Endometrial microvascular endothelial cells (primary cell): ENCODE measurements around the gene RNF31. TPM values are rescaled to one million over a fixed set of nuclear protein-coding genes. Genes with fewer than 3 reads are reported as not detected.

Experiments
- in situ Hi-C: cut with HindIII; loops from 2 replicates; pipeline ENCODE4 v1.10.0; 2017; ENCODE audit warnings: low sequenced_read_pairs, low pct_unique_long_range_greater_than_20kb; ENCODE audit errors: inconsistent ontology term
- total RNA-seq: library from RNA; depleted of rRNA; stranded (reverse); fragments of >200 nt; gene quantifications from one replicate; pipeline ENCODE4 v1.2.3, GENCODE V29; 2015; ENCODE audit errors: inconsistent ontology term

Gene RNF31
- total RNA-seq, 1 donor from 2014 or later = 121 TPM

DNA sequence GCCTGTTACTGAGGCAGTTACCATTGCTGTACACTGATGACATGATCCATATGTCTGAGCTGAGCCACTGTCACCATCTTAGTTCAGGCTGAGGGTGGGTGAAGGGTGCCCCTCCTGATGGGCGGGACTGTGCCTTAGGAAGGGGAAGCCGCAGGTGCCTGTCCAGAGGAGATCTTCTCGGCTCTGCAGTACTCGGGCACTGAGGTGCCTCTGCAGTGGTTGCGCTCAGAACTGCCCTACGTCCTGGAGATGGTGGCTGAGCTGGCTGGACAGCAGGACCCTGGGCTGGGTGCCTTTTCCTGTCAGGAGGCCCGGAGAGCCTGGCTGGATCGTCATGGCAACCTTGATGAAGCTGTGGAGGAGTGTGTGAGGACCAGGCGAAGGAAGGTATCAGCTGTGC, 3.7 kb downstream of the RNF31 start:
- in situ Hi-C loops = no loop called here

DNA sequence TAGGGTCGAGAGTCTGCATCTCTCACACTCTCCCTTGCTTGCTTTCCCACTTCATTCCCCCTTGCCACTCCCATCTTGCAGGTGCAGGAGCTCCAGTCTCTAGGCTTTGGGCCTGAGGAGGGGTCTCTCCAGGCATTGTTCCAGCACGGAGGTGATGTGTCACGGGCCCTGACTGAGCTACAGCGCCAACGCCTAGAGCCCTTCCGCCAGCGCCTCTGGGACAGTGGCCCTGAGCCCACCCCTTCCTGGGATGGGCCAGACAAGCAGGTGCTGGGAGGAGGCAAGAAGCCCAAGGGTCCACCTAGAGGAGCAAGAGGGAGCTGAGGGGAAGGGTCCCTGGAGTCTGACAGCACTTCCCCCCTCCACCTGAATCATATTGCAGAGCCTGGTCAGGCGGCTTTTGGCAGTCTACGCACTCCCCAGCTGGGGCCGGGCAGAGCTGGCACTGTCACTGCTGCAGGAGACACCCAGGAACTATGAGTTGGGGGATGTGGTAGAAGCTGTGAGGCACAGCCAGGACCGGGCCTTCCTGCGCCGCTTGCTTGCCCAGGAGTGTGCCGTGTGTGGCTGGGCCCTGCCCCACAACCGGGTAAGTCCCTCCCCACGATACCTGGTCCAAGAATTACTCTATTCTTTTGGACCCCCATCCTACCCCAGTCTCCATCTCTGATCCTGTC, 4.2 kb downstream of the RNF31 start:
- in situ Hi-C loops = no loop called here

DNA sequence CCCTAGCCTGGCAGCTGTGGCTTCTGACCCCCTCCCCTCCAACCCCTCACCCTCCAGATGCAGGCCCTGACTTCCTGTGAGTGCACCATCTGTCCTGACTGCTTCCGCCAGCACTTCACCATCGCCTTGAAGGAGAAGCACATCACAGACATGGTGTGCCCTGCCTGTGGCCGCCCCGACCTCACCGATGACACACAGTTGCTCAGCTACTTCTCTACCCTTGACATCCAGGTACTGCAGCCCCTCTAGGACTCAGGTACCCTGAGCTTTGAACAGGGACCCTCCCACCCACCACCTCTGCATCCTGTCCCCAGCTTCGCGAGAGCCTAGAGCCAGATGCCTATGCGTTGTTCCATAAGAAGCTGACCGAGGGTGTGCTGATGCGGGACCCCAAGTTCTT, 7.8 kb downstream of the RNF31 start:
- in situ Hi-C loops = no loop called here

DNA sequence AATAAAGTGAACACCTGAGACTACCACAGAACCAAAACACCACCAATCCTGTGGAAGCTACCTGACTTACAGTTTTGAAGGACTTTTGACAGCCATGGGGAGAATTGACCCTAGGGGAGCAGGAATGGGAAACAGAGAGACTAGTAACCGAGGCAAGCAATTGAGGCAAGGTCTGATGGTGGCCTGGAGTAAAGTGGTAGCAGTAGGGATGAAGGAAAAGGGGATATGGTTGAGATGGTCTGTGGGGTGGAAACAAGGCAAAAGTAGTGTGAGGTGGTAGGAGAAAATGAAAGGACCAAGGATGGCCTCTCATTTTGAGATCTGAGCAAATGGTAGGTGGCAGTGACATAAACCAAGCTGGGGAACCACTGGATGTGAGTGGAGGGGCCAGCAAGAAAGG, 9.5 kb downstream of the RNF31 start:
- in situ Hi-C loops = no loop called here

DNA sequence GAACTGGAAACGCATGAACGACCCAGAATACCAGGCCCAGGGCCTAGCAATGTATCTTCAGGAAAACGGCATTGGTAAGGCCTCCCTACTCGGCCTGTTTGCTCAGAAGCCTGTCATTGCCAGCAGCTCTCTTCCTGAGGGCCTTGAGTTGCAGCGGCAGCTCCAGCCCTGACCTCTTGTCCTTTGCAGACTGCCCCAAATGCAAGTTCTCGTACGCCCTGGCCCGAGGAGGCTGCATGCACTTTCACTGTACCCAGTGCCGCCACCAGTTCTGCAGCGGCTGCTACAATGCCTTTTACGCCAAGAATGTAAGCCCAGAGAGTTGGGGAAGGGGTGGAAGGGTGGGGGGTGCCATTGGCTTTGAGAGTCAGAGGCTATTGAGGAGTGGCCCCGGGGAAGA, 10.0 kb downstream of the RNF31 start:
- in situ Hi-C loops = no loop called here

DNA sequence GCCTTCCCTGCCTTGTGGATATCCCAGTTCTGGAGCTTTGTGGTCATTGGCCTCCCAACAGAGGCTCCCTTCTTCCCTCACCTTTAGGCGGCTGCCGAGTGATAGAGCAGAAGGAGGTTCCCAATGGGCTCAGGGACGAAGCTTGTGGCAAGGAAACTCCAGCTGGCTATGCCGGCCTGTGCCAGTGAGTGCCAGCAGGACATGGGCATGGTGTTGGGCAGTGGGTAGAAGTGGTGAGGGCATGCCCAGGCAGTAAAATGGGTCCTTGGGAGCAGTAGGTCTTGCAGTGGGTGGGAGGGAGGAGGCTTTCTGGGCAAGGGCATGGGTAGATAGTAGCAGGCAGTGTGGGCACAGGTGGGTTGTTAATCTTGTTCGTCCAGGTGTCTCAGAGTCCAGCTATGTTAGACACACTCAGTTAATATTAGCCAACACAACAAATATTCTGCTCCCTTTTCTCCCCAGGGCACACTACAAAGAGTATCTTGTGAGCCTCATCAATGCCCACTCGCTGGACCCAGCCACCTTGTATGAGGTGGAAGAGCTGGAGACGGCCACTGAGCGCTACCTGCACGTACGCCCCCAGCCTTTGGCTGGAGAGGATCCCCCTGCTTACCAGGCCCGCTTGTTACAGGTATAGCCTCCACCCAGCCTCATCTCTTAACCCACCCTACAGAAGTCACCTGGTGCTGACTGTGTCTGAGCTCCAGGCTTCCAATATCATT, 12.6 kb downstream of the RNF31 start:
- in situ Hi-C loops = no loop called here

DNA sequence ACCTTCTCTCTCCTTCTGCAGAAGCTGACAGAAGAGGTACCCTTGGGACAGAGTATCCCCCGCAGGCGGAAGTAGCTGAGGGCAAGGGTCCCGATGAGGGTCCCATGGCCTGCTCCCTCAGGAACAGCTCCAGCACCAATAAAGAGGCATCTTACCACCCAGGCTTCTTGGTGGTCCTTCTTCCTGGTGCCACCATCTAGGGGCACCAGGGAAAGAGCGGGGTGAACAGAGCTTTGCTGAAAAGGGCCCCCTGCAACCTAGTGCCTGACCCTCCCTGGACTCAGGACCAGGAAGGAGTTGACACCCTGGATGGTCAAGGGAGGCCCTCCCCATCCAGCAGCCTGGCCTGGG, 13.2 kb downstream of the RNF31 start:
- in situ Hi-C loops = no loop called here

DNA sequence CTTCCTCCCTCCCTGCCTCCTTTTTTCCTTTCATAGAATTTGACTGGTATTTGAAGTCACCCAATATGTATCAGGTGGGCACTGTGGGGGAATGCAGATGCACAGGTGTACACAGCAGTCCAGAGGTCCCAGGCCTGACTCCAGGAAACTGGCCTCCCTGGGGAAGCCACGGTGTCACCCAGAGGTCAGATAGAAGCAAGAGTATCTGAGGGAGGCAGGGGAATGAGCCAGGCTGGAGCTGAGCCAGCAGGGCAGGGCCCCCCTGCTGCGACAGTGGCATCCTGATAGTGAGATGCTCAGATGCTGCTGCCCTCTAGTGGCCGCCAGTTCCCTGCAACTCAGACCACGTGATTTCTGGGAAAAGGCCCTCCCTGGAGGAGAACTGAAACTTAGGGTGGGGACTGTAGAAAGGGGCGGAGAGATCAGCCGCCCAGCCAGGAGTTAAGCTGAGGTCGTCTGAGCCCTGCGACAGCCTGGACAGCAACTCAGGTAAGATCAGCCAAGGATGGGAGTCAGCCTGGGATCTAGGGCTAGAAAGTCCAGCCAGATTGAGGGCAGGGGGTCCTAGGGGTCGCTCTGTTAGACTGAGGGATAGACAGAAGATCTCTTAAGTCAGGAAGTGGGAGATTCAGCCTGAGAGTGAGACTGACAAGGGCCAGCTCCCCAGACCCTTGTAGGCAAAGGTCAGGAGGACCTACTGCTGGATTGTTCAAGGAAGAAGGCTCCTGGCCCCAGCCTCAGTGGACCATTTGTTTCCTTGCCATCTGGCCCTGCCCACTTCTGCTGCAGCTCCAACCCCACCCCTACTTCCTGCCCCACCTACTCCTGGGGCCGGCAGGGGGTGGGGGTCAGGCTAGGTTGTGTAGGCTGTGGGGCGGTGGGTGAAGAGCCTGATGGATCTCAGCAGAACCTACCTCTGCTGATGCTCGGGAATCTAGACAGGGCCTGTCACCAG, 13.8 kb downstream of the RNF31 start, which contains the start of gene IRF9:
Gene IRF9, plus strand, starts transcription at position 416 of the 955 bp plus-strand sequence. CDS start 880 bp downstream, outside the sequence.
- in situ Hi-C loops = no loop called here

DNA sequence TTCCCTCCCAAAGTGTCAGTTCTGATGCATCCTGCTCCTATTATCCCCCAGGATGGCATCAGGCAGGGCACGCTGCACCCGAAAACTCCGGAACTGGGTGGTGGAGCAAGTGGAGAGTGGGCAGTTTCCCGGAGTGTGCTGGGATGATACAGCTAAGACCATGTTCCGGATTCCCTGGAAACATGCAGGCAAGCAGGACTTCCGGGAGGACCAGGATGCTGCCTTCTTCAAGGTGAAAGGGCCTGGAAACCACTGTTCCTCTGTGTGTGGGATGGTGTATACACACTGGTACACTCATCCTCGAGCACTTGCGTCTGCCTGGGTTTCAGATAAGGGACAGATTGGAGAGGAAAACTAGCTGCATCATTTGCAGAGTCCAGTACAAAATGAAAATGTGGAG, 14.8 kb downstream of the RNF31 start:
- in situ Hi-C loops = no loop called here

DNA sequence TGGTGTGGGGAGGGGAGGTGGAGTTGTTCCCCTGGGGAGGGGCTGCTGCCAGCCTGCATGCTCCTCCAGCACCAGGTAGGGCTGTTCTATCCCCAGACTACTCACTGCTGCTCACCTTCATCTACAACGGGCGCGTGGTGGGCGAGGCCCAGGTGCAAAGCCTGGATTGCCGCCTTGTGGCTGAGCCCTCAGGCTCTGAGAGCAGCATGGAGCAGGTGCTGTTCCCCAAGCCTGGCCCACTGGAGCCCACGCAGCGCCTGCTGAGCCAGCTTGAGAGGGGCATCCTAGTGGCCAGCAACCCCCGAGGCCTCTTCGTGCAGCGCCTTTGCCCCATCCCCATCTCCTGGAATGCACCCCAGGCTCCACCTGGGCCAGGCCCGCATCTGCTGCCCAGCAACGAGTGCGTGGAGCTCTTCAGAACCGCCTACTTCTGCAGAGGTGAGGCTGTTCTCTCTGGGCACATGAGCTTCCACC, 17.3 kb downstream of the RNF31 start:
- in situ Hi-C loops = no loop called here

DNA sequence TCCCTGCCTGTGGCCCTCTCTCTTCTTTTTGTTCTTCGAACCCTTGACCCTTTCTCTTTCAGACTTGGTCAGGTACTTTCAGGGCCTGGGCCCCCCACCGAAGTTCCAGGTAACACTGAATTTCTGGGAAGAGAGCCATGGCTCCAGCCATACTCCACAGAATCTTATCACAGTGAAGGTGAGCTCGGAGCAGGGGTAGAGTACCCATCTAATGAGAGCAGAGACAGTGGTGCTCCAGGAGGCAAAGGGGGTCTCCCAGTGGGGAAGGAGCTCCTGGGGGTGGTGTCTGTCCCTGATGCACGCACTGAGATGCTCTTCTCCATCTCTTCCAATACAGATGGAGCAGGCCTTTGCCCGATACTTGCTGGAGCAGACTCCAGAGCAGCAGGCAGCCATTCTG, 18.5 kb downstream of the RNF31 start:
- in situ Hi-C loops = no loop called here

DNA sequence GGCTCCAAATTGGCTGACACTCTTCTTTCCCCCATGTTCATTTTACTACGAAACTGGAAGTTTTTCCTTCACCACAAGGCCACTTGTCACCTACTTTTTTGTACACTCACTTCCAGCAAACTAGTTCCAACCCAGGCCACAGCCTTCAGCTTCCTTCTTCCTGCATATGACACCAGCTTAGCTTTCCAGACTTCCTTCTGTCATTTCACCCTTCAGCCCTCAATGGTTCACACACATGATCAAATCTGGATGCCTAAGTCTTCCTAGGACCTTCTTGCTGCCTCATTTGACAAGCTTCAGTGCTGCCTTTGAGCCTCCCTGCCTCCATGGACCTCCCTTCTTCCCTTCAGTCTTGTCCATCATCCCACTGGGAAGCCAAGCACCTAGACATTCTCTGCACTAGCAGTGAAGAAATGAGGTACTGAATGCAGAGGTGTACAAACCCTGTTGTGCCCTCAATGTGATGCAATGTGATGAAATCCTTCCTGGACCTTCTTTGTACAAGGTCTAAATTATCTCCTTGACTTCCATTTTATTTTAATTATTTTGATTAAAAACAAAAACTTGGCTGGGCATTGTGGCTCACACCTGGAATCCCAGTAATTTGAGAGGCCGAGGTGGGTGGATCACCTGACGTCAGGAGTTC, 20.3 kb downstream of the RNF31 start:
- in situ Hi-C loops = no loop called here

DNA sequence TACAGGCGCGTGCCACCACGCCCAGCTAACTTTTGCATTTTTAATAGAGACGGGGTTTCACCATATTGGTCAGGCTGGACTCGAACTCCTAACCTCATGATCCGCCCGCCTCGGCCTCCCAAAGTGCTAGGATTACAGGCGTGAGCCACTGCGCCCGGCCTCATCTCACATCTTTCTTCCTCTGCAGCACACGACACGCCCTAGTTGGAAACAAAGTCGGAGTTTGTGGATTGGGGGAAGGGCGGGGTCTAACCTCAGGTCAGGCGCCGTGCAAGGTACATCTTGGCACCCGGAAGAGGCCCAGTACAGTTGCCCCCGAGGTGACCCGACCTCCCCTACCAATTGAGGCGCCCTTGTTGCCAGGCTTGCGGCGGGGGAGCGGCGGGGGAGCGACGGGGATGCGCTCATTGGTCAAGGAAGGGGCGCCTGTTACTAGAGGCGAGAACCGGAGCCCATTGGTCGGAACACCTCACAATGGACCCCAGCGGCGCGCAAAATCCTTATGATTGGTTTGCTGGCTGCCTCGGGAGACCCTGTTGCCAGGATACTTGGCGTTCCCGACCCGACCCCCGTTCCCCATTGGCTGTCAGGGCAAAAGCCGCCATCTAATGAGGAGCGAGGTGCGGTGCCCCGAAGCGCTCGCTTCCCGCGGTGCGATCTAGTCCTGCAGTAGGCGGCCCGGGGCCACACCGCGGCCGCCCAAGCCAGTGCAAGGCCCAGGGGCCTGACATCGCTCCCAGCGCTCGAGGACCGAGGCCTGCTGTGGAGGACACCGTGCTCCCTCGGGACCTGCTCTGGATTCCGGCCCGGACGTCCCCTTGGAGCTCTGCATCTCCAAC, 24.3 kb downstream of the RNF31 start, which contains the start of gene REC8:
Gene REC8, plus strand, starts transcription at position 659 of the 839 bp plus-strand sequence. CDS start 473 bp downstream, outside the sequence.
- in situ Hi-C loops = no loop called here

DNA sequence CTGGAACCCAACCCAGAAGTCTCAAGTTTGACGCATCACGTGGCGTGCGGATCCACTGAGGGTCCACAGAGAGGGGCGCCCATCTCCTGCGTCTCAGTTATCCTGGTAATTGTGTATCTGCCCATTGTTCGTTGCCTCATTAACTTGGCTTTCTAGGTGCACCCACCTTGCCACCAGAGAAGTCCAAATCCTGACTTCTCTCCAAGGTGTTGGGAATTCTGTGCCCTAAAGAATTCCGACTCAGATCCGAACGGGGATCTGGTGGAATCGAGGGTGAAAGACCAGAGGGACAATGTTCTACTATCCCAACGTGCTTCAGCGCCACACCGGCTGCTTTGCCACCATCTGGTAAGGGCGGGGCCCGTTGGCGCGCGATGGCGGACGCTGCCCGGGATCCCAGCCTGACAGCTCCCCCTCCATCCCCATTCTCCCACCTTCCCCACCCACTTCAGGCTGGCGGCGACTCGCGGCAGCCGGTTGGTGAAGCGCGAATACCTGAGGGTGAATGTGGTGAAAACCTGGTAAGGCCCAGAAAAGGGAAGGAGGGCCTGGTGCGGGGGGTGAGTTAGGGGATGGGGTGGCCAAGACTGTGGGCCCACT, 25.1 kb downstream of the RNF31 start:
- in situ Hi-C loops = no loop called here

DNA sequence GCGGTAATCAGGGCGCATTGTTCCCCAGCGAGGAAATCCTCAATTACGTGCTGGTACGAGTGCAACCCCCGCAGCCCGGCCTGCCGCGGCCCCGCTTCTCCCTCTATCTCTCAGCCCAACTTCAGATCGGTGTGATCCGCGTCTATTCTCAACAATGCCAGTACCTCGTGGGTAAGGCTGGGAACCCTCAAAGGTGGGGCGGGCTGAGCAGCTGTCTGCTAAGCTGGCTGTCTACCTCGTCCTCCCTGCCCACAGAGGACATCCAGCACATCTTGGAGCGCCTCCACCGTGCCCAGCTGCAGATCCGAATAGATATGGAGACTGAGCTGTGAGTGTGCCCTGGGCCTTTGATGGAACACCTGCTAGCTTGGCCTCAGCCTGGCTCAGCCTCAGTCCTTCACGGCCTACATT, 25.6 kb downstream of the RNF31 start:
- in situ Hi-C loops = no loop called here

DNA sequence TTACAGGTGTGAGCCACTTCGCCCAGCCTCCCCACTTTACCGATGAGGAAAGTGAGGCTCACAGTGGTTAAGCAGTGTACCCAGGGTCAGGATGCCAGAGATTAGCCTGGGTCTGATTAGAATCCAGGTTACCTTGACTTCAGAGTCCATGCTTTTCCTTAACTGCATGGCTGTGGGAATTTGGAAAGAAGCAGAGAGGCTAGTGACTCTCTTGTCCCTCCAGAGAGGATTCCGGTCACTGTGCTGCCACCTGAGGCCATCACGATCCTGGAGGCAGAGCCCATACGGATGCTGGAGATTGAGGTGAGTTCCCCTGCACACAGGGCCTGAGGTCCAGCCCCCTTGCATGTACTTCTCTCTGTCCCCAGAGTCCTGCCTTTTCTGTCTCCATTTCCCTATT, 29.3 kb downstream of the RNF31 start:
- in situ Hi-C loops = no loop called here

DNA sequence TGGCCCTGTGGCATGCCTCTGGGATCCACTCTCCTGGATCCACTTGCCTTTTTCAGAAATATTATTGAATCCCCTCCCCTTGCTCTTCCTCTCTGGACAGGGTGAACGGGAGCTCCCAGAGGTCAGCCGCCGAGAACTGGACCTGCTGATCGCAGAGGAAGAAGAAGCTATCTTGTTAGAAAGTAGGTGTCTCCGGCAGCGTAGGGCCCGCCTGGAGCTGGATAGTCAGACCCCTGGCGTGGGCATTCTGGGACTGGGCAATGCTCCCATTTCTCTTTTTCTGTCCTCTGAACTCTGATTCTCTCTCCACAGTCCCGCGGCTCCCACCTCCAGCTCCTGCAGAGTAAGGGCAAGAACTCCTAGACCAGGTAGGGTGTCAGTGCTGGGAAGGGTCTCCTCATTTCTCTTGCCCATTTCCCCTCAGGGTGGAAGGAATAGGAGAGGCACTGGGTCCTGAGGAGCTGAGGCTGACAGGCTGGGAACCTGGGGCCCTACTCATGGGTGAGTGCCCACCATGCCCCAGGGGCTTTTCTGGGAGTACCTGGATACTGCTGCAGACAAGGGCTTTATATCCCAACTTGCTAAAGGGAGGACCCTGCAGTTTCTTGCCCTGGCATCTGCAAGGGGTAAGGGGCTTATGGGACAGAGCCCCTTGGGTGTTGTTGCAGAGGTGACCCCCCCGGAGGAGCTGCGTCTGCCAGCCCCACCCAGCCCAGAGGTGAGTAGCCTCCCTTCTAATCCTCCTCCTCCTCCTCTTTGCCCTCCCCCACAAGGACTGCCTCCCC, 29.9 kb downstream of the RNF31 start:
- in situ Hi-C loops = no loop called here
